Stimulated activated naive CD8-positive, alpha-beta T cell treated with anti-CD3 and anti-CD28 coated beads, Interleukin-15, Interleukin-2, amounts not matched to agents 100 U/mL and 50 U/mL, for 24 hours (primary cell): ENCODE data around the gene PPP1CB.
"Not testable (repeated sequence)": the region's sequence is repeated elsewhere in the genome, so short reads cannot be mapped to it uniquely, and the experiment has no call there.

Experiments
- ATAC-seq: fragments of 150-1000 bp; cut with Tn5 transposase; one replicate; pipeline ENCODE4 v1.10.0; 2021
- DNase-seq: peaks from one replicate; pipeline ENCODE4 v3.0.0; 2021

The PPP1CB gene

GRCh38 chr2:28778392-28778791 is 26.8 kb downstream of the PPP1CB start:
- no peak for ATAC-seq
- DNase-seq, result no peak

- DNase-seq, result no peak
- ATAC-seq, result no peak
Observed at GRCh38 chr2:28779001-28779400, 27.4 kb downstream of the PPP1CB start.

- no peak for ATAC-seq
- DNase-seq, result no peak
Observed at GRCh38 chr2:28780496-28780895, 28.9 kb downstream of the PPP1CB start.

GRCh38 chr2:28782423-28782822 is 30.8 kb downstream of the PPP1CB start:
- no peak for DNase-seq
- no peak for ATAC-seq

GRCh38 chr2:28784570-28784969 is 32.9 kb downstream of the PPP1CB start:
- not testable (repeated sequence) for ATAC-seq, DNase-seq

GRCh38 chr2:28796620-28797019 is 45.0 kb downstream of the PPP1CB start:
- DNase-seq, result no peak

GRCh38 chr2:28801726-28802125 is 50.1 kb downstream of the PPP1CB start:
- DNase-seq (no peak), ATAC-seq (no peak)

More at GRCh38 chr2:28796620-28797019, 45.0 kb downstream of the PPP1CB start:
- no peak for ATAC-seq

GRCh38 chr2:28802975-28803429 is 51.4 kb downstream of the PPP1CB start:
- ATAC-seq (no peak), DNase-seq (no peak)

GRCh38 chr2:28809927-28810326 is 58.3 kb downstream of the PPP1CB start:
- peak; percentile 15 for DNase-seq
- no peak for ATAC-seq

- peak; percentile 97 for ATAC-seq
- DNase-seq, result peak; percentile 86
Observed at GRCh38 chr2:28810384-28811285, 59.0 kb downstream of the PPP1CB start, which contains the start of gene SPDYA. TSS of gene SPDYA (plus strand) at chr2:28810834. CDS start at chr2:28816015, 5,181 bp downstream.

- ATAC-seq, result no peak
- DNase-seq, result no peak
Observed at GRCh38 chr2:28818053-28818452, 66.4 kb downstream of the PPP1CB start.

- DNase-seq (peak; percentile 68), ATAC-seq (peak; percentile 76)
Observed at GRCh38 chr2:28821295-28821958, 69.8 kb downstream of the PPP1CB start.

- DNase-seq (no peak), ATAC-seq (no peak)
Observed at GRCh38 chr2:28822036-28822435, 70.4 kb downstream of the PPP1CB start.

- ATAC-seq (no peak), DNase-seq (no peak)
Observed at GRCh38 chr2:28824207-28824606, 72.6 kb downstream of the PPP1CB start.

- DNase-seq (no peak), ATAC-seq (no peak)
Observed at GRCh38 chr2:28824870-28825269, 73.2 kb downstream of the PPP1CB start.

GRCh38 chr2:28828382-28828781 is 76.8 kb downstream of the PPP1CB start:
- DNase-seq (no peak), ATAC-seq (peak; percentile 32)

- DNase-seq (no peak), ATAC-seq (no peak)
Observed at GRCh38 chr2:28833740-28834470, 82.3 kb downstream of the PPP1CB start.

- ATAC-seq, result no peak
- DNase-seq, result no peak
Observed at GRCh38 chr2:28835781-28836180, 84.2 kb downstream of the PPP1CB start.

GRCh38 chr2:28838971-28839370 is 87.3 kb downstream of the PPP1CB start:
- ATAC-seq, result no peak

GRCh38 chr2:28842042-28842441 is 90.4 kb downstream of the PPP1CB start:
- no peak for ATAC-seq
- DNase-seq, result no peak

More at GRCh38 chr2:28838971-28839370, 87.3 kb downstream of the PPP1CB start:
- no peak for DNase-seq
